ENCODE results near the gene ERCC6.

Gene ERCC6

DNA sequence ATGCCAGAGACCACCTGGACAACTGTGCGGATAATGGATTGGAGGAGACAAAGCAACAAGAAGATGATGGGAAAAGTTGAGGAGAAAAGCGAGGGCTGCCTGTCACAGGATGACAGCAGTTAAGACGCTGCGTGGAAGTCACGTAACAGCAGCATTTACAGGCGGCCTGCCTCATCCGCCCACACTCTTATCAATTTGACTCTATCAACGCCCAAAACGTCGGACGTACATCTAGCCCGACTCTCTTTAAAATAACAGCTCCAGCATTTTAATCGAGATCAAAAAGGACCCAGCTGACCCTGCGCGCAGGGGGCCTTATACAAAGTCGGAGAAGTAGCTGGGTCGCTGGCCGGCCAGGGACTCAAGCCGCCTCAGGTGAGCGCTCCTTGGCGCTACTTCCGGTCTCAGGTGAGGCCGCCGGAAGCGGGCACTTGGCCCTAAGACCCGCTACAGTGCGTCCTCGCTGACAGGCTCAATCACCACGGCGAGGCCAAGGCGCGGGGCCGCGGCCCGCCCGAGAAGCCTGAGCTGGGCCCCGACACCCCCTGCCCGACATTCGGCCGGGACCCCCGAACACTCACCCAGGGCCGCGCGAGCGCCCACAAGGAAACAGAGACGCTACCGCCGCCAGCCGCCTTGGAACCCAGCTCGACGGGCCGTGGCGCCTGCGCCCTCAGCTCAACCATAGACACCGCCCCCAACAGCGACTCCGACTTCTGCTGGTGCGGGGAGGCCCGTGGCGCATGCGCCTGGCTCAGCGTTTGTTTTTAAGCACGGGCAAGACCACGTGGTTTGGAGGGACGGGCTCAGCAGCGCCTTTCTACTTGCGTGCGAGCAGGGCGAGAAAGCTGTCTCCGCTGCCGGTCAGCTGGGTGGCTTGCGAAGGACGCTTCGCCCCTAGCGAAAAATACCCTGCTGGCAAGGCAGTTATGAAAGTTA, at the start of gene ERCC6:
ERCC6 (minus strand) TSS at position 741 of the 939 bp plus-strand sequence.
- peak; percentile 87 to 95 (median 94) for DNase-seq (ENCODE audit: low read depth in 2 of 3, low spot score in 1 of 3)

DNA sequence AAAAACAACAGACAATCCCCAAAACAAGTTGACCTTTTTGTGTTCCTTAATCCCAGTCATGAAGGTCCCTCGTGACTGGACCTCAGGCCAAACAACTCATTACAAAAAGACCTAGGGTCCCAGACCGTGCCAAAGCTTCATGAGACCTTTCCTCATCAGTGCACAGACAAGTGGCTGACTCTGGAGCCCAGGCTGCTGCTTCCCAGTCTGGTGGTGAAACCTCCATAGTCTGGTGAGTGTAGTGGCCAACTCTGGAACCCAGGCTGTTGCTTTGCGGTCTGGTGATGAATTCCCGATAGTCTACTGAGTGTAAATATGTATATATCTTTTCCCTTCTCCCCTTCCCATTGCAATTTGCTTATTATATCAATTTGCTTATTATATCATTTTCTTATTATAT, 49.1 kb upstream of the ERCC6 start:
- DNase-seq (ENCODE audit: low read depth in 2 of 3, low spot score in 1 of 3), result no peak

DNA sequence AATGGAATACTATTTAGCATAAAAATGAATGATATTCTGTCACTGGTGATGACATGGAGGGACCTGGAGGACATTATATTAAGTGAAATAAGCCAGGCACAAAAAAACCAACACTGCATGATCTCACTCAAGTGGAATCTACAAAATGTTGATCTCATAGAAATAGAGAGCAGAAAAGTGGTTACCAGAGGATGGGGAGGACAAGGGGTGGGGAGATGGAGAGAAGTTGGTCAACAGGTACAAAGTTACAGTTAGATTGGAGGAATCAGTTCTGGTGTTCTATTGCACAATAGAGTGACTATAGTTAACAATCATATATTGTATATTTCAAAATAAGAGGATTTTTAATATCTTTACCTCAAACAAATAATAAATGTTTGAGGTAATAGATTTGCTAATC, 46.5 kb upstream of the ERCC6 start:
- no peak for DNase-seq (ENCODE audit: low read depth in 2 of 3, low spot score in 1 of 3)

DNA sequence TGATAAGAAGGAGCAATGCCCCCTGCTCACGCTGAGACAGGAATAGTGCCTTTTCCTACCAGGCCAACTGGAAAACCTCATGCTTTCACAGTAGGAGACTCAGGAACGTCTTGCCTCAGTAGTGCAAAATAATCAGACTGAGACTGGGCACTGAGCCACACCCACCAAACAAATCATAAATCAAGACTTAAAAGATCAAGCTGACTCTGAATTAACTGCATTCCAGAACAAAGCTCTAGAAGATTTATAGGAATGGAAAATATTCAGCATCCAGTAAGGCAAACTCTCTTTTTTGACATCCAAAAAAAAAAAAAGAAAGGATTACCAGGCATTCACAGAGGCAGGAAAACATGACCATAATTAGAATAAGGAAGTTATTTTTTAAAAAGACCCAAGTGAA, 40.7 kb upstream of the ERCC6 start:
- DNase-seq (ENCODE audit: low read depth in 2 of 3, low spot score in 1 of 3), result no peak

DNA sequence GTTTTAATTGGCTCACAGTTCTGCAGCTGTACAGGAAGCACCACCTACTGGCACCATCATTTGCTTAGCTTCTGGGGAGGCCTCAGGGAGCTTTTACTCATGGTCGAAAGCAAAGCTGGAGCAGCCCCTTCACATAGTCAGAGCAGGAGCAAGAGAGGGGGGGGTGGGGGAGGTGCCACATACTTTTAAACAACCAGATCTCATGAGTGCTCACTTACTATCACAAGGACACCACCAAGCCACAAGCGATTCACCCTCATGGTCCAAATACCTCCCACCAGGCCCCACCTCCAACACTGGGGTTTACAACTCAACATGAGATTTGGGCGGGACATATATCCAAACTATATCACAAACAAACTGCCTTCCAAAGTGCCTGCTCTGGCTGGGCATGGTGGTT, 39.5 kb upstream of the ERCC6 start:
- no peak for DNase-seq (ENCODE audit: low read depth in 2 of 3, low spot score in 1 of 3)

DNA sequence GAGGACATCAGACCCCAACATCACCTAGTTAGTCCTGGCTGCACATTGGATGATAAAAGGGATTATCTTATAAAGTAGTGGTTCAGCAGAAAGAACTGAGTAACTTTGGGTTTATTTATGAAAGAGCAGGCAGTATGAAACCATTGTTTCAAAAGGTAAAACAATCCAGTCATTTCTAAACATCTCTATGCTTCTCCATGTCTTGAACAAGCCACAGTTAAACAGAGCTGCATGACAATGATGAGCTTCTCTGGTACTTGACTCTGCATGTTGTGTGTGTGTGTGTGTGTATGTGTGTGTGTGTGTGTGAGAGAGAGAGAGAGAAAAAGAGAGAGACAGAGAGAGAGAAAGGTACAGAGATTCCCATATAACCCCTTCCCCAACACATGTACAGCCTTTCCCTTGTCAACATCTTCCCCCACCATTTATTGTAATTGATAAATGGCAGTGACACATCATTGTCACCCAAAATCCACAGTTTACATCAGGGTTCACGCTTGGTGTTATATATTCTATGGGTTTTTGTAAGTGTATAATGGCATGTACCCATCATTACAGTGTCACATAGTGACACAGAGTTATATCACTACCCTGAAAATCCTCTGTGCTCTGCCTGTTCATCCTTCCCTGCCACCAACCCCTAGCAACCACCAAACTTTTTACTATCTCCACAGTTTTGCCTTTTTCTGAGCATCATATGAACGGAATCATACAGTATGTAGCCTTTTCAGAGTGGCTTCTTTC, 38.4 kb upstream of the ERCC6 start:
- no peak for DNase-seq (ENCODE audit: low read depth in 2 of 3, low spot score in 1 of 3)

DNA sequence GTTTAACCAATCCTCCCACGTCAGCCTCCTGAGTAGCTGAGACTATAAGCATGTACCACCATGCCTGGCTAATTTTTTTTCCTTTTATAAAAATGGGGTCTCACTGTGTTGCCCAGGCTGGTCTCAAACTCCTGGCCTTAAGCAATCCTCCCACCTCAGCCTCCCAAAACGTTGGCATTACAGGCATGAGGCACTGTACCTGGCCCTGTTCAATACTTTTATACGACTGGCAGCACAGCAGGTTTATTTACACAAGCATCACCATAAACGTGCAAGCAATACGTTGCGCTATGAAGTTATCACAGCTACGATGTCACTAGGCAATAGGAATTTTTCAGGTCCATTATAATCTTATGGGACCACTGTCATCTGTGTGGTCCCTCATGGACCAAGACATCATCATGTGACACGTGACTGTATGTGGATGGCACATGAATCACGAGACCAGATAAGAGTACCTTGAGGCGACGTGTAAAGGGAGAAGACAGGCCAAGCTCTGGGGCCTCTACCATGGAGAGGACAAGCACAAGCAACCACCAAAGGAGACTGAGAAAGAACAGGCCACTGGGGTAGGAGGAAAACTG, 36.7 kb upstream of the ERCC6 start:
- DNase-seq (ENCODE audit: low read depth in 2 of 3, low spot score in 1 of 3), result no peak

DNA sequence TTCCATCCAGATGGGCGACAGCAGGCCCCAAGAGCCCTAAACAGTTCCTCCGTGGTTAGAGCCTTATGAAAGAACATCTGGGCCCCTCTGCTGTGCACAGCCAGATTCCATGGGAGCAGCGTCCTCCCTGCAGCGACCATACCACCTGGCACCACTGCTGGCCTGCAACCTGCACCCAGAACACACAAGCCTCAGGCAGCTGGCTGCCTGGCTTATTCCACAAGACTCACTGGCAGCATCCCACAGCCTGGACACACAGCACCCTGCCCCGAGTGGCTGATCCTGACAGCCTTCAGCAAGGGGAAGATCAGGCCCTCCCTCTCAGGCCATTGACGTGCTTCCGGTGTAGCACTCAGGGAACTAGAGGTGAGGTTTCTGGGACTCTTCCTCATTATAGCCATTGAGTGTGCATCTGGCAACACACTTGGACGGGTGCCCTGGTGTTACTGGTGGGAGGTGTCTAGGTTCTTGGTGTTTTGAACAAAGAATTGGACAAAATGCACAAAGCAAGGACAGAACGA, 33.7 kb upstream of the ERCC6 start:
- DNase-seq (ENCODE audit: low read depth in 2 of 3, low spot score in 1 of 3), result no peak

DNA sequence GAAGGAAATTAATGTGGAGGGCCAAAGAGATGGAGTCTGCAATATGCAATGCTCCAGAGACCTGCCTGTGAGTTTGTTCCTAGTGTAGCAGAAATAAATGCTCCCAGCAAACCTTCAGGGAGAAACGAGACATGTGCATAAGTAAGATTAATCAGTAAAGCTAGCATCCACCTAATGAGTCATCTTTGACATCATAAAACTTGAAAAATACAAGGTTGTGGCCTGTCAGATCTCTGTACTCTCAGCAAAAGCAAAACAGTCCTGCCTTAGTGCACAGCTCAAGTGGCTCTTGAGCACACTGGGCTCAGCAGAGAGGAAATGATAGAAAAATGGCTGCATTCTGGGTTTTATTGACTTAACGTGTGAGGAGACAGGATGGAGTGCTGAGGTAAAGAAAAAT, 32.5 kb upstream of the ERCC6 start:
- DNase-seq (ENCODE audit: low read depth in 2 of 3, low spot score in 1 of 3), result no peak

DNA sequence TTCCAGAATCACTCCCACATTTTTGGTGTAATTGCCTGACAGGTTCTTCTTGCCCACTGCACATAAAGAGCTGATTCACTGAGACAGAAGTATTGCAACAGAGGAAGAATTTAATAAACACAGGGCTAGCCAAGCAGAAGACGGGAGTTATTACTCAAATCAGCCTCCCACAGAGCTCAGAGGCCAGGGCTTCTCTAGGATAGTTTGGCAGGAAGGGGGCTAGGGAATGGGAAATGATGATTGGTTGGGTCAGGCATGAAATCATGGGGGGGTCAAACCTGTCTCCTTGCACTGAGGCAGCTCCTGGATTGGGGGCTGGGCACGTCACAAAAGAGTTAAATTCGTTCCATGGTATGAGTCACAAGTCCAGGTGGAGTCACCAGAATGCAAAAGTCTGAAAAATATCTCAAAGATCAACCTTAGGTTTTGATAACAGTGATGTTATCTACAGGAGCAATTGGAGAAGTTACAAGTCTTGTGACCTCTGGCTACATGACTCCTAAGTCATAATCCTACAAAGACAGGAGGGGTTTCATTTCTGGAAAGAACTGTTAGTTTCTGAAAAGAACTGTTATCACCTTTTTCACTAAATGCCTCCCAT, 30.2 kb upstream of the ERCC6 start:
- DNase-seq (ENCODE audit: low read depth in 2 of 3, low spot score in 1 of 3), result no peak

DNA sequence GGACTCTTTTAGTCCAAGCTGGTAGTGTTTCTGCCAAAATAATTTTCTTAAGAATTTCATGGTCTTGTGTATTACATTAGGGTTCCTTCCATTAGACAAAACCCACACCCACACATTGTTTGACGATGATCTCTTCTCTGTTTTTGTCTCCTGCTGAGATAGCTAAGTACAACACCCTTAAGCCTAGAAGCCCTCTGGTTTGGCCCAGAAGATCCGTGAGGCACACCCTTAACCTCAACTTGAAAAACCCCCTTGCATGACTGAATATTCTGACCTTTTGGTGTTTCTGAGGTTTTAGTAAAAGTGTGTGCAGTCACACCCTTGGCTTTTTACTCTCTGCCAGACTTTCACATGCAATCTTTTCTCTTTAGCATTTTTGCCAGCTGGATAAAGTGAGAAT, 29.3 kb upstream of the ERCC6 start:
- DNase-seq (ENCODE audit: low read depth in 2 of 3, low spot score in 1 of 3), result no peak

DNA sequence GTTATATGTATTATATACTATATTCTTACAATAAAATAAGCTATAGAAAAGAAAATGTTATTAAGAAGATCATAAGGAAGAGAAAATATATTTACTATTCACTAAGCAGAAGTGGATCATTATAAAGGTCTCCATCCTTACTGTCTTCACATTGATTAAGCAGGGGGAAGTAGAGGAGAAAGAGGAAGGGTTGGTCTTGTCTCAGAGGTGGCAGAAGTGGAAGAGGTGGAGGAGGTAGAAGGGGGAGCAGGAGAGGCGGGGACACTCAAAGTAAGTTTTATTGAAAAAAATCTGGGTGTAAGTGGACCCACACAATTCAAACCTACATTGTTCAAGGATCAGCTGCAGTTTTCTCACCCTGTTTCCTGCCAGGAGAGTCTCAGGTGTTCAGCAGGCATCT, 28.9 kb upstream of the ERCC6 start:
- DNase-seq (ENCODE audit: low read depth in 2 of 3, low spot score in 1 of 3), result no peak

DNA sequence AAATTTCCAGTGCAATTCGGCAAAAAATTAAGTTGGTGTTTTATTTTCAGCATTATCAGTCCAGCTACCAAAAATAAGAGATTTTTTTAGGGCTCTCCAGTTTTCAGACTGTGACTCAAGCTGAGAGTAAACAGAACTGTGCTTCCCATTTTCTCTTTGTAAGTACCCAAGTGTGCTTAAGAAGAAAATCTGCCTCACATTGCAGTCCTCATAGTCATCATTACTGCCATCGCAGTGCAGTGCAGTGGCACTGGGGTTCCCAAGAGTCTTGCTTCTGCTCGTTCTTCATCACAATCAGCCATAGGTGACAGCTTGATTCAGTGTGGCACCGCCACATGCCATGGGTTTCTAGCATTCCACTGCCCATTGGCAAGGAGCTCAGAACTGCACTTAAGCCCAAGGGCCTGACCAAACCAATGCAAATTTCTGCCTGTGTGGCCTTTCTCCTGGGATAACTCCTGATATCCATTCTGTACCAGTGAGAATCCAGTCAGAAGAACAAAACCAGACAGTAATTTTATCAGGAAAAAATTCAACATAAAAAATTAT, 25.6 kb upstream of the ERCC6 start:
- DNase-seq (ENCODE audit: low read depth in 2 of 3, low spot score in 1 of 3), result no peak

DNA sequence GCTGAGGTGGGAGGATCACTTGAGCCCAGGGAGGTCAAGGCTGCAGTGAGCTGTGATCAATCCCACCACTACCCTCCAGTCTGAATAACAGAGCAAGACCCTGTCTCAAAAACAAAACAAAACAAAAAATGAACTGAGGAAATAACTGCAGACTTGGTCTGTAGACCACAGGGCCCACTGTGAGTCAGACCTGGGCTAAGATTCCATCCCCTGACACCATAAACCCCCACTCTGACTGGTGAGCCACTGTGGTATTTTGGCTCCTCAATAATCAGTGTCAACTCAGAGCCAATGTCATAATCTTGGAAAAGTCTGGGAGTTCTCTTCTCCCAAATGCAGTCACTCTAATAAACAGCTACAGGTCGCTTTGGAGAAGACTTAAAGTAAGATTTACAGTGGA, 24.0 kb upstream of the ERCC6 start:
- DNase-seq (ENCODE audit: low read depth in 2 of 3, low spot score in 1 of 3), result no peak

DNA sequence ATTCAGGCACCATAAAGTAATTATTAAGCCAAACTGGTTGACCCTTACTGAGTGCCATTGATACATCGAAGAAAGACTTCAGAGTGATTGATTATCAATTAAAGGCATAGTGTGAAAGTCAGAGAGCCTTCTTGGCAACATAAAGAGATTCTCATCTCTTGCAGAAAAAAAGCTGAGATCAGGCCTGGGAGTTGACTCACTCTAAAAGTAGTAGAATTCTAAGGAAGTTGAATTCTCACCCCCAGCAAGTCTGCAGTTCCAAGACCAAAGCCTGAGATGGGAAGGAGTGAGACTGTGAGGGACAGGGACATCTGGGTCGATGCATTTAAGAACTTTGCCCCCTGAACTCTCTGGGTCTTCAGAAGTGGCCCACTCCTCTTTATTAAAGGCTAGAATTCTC, 21.6 kb upstream of the ERCC6 start:
- DNase-seq (ENCODE audit: low read depth in 2 of 3, low spot score in 1 of 3), result no peak

DNA sequence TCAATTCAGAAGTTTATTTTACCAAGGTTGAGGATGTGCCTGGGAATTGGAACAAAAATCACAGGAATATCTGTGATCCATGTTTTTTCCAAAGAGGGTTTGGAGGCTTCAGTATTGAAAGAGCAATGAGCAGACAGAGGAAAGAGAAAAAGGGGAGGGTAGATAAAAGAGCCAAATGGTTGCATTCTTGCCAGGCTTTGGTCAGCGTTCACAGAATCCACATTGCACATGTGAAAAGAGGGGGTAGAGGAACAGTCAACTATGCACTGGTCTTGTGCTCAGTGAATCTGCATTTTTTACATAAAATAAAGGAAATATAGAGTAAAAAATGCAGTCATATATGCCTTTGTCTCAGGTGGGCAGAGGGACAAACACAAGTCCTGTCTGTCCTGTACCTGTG, 20.6 kb upstream of the ERCC6 start:
- DNase-seq (ENCODE audit: low read depth in 2 of 3, low spot score in 1 of 3), result no peak

DNA sequence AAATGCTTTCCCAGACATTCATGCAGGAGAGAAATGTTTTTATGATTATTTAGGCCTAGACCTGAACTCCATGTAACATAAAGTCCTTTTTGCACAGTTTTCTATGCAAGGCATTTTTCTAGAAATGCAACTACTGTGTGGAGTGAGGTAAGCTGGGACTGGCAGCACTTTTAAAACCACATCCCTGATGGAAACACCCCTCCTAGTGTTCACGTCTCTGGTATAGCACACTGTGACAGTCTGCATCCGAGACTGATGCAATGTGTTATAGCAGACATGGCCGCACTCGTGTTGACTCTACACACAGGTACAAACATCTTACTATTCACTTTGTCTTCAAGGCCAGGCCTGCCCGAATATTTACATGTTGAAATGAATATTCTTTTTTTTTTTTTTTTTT, 19.3 kb upstream of the ERCC6 start:
- DNase-seq (ENCODE audit: low read depth in 2 of 3, low spot score in 1 of 3), result no peak

DNA sequence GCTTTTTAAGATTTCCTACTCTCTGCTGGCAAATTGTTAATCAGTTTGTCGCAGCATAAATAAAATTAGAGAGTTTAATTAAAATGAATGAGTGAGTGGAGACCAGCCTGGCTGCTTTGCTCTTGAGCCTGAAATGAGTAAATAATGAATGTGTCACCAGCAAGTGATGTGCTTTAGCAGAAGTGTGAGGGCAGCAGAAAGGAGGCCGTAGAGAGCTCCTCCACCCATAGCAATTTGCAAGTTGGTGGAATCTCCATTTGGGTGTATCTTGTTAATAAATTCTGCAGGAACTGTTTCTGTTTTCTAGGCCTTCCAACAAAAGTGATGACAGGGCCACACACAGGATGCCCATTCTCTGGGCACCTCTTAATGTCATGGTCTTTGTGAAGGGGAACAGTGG, 18.8 kb upstream of the ERCC6 start:
- DNase-seq (ENCODE audit: low read depth in 2 of 3, low spot score in 1 of 3), result no peak

DNA sequence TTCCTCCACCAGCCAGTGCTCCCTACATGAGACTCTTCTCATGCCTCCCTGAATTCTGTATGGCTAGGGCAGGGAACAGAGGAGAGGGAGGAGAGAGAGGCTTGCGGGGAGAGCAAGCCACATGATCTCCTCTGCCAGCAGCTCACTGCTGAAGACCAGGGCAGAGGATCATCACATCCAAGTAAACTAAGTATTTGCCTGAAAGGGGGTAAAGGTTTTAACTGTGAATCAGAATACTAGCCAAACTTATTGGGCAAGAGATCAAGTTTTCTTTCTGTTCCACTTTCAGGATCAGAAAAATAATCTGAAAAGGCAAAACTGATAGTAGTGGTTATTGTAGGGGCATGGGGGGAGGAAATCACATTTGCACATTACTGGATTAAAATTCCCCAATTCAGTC, 17.8 kb upstream of the ERCC6 start:
- no peak for DNase-seq (ENCODE audit: low read depth in 2 of 3, low spot score in 1 of 3)

DNA sequence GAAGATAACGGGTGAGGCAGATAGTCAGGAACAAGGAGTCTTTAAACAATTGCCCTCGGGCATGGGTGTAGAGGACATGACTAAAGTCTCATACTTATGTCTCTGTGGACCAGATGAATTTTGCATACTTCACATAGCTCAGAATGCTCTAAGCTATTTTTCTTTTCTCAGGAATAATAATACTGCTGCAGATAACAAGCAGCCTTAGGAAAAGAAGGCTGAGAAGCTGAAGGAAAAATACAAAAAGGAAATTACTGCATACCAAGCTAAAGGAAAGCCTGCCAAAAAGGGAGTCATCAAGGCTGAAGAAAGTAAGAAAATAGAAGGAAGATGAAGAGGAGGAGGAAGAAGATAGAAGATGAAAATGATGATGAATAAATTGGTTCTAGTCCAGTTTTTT, 13.4 kb upstream of the ERCC6 start:
- no peak for DNase-seq (ENCODE audit: low read depth in 2 of 3, low spot score in 1 of 3)

DNA sequence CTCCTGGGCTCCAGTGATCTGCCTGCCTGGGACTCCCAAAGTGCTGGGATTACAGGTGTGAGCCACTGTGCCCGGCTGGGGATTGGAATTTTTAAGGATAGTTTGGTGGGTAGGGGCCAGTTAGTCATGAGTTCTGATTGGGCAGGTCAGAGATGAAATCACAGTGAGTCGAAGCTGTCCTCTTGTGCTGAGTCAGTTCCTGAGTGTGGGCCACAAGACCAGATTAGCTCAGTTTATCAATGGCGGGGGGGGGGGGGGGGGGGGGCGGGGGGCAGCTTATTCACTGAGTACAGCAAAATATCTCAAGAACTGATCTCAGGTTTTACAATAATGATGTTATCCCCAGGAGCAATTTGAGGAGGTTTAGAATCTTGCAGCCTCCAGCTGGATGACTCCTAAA, 11.6 kb upstream of the ERCC6 start:
- no peak for DNase-seq (ENCODE audit: low read depth in 2 of 3, low spot score in 1 of 3)

All from stimulated activated CD4-positive, alpha-beta T cell treated with anti-CD3 and anti-CD28 coated beads, Interleukin-12 subunit alpha, Interleukin-12 subunit beta, amount 100 ng/mL, for 48 hours (primary cell).